Cardiac fibroblast (primary cell): ENCODE results near the gene SREBF2.

ENCODE experiments used
- DNase-seq, 2 donors: peaks; one replicate each; pipeline versions ENCODE4 v3.0.0 to v3.0.0-alpha.2; 2010; ENCODE audit warnings: low read depth in 2 of 2
- H3K4me3 ChIP-seq, 2 donors: replicated peaks in 1 of 2; 1 replicate in 1 of 2; 2 replicates in 1 of 2; pipeline ENCODE4 v1.5.1; 2011; ENCODE audit warnings: low read depth in 2 of 2, low read length in 2 of 2, mild to moderate bottlenecking in 2 of 2, moderate library complexity in 1 of 2
- TF ChIP-seq, protein P1 (sequence below): IDR thresholded peaks from one replicate; pipeline ENCODE4 v1.5.1; 2011; ENCODE audit warnings: low read depth, mild to moderate bottlenecking, low read length, inconsistent platforms

The SREBF2 gene

DNA sequence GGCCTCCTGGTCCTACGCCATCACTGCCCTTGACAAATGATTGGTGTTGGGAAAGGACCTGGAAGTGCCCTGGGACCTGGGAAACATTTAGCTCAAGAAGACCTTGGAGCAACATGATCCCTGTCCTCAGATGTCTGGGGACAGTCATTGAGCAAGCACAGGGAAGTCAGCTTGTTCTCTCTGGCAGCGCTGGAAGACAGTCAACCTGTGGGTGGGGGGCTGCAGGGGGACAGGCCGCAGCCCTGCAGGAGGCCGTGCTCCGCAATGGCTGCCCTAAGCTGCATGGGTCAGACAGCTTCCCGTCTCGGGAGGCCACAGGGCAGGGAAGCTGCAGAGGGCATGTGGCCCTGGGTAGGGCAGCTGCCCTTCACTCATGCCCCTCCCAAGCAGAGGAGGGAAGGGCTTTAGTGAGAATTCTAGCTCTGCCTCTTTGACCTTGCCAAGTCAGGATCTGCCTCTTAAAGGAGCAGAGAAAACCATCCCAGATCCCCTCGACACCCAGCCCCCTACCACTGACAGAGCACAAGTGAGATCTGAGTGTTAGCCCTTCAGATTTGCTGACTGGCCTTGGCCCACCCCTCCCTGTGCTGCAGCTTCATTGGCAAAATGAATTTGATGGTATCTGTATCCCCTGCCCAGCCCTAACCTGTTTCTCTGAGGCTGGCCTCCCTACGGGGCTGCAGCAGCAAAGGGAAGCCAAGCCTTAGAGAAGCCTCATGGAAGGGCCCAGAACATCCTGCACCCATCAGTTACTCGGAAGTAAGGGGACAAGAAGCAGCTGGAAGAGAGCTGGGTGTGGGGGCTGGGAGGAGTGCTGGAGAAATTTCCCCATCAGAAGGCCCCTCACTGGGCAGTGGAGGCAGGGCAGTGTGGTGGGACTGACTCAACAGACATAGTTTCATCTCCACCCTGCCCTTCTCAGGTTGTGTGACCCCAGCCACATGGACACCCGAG is 6.2 kb upstream of the SREBF2 start:
- peak in 1 of 2 donors; percentile 35 for DNase-seq
- TF ChIP-seq, protein P1, sequence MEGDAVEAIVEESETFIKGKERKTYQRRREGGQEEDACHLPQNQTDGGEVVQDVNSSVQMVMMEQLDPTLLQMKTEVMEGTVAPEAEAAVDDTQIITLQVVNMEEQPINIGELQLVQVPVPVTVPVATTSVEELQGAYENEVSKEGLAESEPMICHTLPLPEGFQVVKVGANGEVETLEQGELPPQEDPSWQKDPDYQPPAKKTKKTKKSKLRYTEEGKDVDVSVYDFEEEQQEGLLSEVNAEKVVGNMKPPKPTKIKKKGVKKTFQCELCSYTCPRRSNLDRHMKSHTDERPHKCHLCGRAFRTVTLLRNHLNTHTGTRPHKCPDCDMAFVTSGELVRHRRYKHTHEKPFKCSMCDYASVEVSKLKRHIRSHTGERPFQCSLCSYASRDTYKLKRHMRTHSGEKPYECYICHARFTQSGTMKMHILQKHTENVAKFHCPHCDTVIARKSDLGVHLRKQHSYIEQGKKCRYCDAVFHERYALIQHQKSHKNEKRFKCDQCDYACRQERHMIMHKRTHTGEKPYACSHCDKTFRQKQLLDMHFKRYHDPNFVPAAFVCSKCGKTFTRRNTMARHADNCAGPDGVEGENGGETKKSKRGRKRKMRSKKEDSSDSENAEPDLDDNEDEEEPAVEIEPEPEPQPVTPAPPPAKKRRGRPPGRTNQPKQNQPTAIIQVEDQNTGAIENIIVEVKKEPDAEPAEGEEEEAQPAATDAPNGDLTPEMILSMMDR, result no peak
- no peak overlapping the region for H3K4me3 ChIP-seq

DNA sequence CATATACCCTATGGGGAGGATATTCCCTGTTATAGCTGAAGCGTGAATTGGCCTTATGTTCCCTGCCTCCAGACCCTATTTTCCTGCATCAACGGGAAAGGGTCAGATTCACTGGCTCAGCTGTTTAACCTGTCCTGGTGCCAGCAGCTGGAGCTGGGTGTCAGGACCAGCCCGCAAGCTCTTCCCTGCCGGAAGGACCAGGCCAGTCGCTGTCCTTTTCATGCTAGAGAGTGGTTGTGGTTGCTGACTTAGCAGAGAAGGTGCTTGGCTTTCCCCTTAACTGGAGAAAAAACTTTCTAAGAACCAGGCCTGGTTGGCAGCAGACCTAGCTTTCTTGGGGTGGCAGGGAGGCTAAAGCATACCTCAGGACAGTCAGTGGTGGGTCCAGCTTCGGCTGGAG is 5.2 kb upstream of the SREBF2 start:
- DNase-seq, result no peak
- H3K4me3 ChIP-seq, result no peak overlapping the region
- TF ChIP-seq, protein P1, result no peak

DNA sequence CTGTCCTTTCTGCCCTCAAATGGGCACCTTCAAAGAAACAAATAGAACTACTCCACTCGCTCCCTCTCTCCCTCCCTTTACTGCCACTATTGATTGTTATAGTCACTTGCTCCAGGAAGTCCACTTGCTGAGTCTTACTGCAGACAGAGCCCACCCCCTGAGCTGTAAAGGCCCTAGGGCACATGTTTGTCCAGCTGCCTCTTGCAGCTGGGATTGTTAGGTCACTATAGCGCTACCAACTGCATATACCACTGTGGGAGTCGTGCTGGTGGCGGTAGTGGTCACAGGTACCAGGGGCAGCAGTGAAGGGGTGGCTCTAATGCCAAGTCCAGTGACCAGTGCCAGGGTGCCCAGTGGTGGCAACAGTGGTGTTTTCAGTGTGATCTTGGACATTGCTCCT is 4.4 kb upstream of the SREBF2 start:
- TF ChIP-seq, protein P1, result no peak
- H3K4me3 ChIP-seq, result no peak overlapping the region
- no peak for DNase-seq

DNA sequence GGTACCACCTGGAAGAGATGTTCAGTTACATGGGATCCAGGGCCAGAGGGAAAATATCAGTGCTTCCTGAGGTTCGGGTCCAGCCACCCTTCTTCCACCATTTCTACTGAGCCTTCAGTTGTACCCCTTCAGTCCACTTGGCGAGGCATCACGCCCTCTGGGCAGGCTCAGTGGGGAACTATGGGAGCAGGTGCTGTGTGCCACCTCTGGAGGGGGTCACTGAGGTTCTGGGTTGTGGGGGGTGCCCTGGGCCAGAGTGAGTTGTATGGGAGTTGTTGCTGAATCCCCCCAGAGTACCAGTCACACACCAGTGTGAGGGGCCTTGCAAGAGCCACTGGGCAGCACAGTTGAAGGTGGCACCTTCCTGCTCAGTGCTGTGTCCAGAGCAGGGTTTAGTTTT is 2.7 kb upstream of the SREBF2 start:
- no peak for DNase-seq
- H3K4me3 ChIP-seq, result no peak overlapping the region
- TF ChIP-seq, protein P1, result no peak

DNA sequence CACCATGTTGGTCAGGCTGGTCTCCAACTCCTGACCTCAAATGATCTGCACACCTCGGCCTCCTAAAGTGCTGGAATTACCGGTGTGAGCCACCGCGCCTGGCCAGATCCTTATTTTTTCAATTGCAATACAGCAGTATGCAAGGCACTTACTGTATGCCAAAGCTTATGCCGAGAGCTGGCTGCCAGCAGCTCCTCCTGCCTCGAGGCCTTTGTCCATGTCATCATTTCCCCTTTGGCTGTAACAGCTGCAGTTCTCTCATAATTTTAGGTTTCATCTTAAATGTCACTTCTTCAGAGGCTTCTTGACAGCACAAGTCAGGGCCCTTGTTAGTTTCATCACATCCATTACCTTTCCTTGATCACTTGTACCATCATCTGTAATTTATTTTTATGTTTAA is 1.5 kb upstream of the SREBF2 start:
- DNase-seq, result peak; percentile 26 to 60
- no peak overlapping the region for H3K4me3 ChIP-seq
- TF ChIP-seq, protein P1, result no peak

DNA sequence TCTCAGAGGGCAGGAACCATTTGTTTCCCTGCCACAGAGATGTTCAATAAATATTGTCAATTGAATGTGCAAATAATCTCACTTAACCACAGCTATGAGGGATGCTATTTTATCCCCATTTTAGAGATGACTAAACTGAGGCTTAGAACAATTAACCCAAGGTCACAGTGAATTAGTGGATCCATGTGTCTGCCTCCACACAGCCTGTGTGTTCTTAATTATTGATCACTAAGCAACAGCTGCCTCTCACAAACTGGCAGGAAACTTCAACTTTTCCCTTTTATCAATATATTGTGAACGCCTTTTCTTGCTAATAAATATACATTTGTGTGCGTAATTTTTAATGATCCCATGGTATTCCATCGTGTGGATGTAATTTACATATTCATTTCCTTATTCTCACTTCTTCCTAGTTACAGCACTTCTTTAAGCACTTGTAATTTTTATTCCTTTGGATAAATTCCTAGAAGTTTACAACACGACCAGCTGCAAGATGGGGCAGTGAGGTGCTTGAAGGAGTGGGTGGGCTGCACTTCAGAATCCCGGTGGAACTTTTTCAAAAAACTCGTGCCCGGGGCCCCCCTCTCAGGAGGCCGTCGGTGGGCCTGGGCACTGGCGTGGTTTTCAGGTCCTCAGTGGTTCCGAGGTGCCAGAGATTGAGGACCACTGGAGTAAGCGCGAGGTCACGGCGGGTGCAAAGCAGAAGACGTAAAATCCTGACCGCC is 915 bp upstream of the SREBF2 start:
- DNase-seq, result peak in 1 of 2 donors; percentile 11
- peak overlapping the region; percentile 45 to 50 for H3K4me3 ChIP-seq
- TF ChIP-seq, protein P1, result no peak
